OCI-LY1 (cell line): ENCODE data around the gene CFAP73.
A peak's percentile ranks its signal among the peaks of the same experiment; 100 is the strongest.

Source experiments
- H2AFZ ChIP-seq: fragments of 200-600 bp; sonication (generic), shearing (Covaris generic); 2 replicates; pipeline ENCODE4 v1.6.0; 2014; ENCODE audit warnings: antibody characterized with exemption, mild to moderate bottlenecking, low read length
- H3F3A ChIP-seq: fragments of 200-600 bp; sonication (generic), shearing (Covaris generic); 2 replicates; pipeline ENCODE4 v1.6.0; 2014; ENCODE audit warnings: mild to moderate bottlenecking, antibody characterized with exemption, low read length, moderate library complexity; ENCODE audit not compliant: insufficient read depth
- H3K27ac ChIP-seq: fragments of 200-600 bp; sonication (generic); 2 replicates; pipeline ENCODE4 v1.5.1; 2014; ENCODE audit warnings: low read length, mixed run types, mild to moderate bottlenecking, low read depth; ENCODE audit not compliant: poor library complexity, severe bottlenecking
- H3K27me3 ChIP-seq: fragments of 200-600 bp; sonication (generic); 2 replicates; pipeline ENCODE4 v1.6.0; 2014; ENCODE audit warnings: antibody characterized with exemption, mild to moderate bottlenecking, low read length, moderate library complexity; ENCODE audit not compliant: insufficient read depth
- H3K36me3 ChIP-seq: fragments of 200-600 bp; sonication (generic); 2 replicates; pipeline ENCODE4 v1.6.1; 2014; ENCODE audit warnings: mild to moderate bottlenecking, antibody characterized with exemption, low read length, moderate library complexity, mixed read lengths; ENCODE audit not compliant: insufficient read depth
- H3K4me1 ChIP-seq: fragments of 200-600 bp; sonication (generic); 2 replicates; pipeline ENCODE4 v1.5.1; 2014; ENCODE audit warnings: mild to moderate bottlenecking, low read length, moderate library complexity; ENCODE audit not compliant: insufficient read depth, severe bottlenecking
- H3K4me2 ChIP-seq: fragments of 200-600 bp; sonication (generic), shearing (Covaris generic); 2 replicates; pipeline ENCODE4 v1.6.1; 2014; ENCODE audit warnings: low read length
- H3K4me3 ChIP-seq: fragments of 200-600 bp; sonication (generic); 2 replicates; pipeline ENCODE4 v1.5.1; 2014; ENCODE audit warnings: low read length, low read depth, mild to moderate bottlenecking, mixed read lengths; ENCODE audit not compliant: poor library complexity, severe bottlenecking
- H3K79me2 ChIP-seq: fragments of 200-600 bp; shearing (Covaris generic); 2 replicates; pipeline ENCODE4 v1.6.1; 2016; ENCODE audit warnings: mixed run types, low read length, mixed read lengths; ENCODE audit not compliant: insufficient read depth
- H3K9ac ChIP-seq: fragments of 200-600 bp; sonication (generic), shearing (Covaris generic); 2 replicates; pipeline ENCODE4 v1.6.1; 2014; ENCODE audit warnings: mild to moderate bottlenecking, low read length, mixed read lengths
- H3K9me2 ChIP-seq: fragments of 200-600 bp; sonication (generic), shearing (Covaris generic); 2 replicates; pipeline ENCODE4 v1.6.1; 2014; ENCODE audit warnings: low read depth, mild to moderate bottlenecking, low read length, mixed read lengths
- H3K9me3 ChIP-seq: fragments of 200-600 bp; shearing (Covaris generic); 2 replicates; pipeline ENCODE4 v1.6.1; 2014; ENCODE audit warnings: low read length, mixed read lengths
- H4K20me1 ChIP-seq: fragments of 200-600 bp; sonication (generic), shearing (Covaris generic); 2 replicates; pipeline ENCODE4 v1.6.0; 2016; ENCODE audit warnings: mild to moderate bottlenecking, low read length; ENCODE audit not compliant: insufficient read depth
- EZH2 ChIP-seq: fragments of 200-600 bp; sonication (generic), shearing (Covaris generic); IDR thresholded peaks from 2 replicates; pipeline ENCODE4 v1.8.0; 2017; ENCODE audit warnings: borderline replicate concordance, mixed run types, mild to moderate bottlenecking, antibody characterized with exemption, low read length, moderate library complexity, mixed read lengths
- TF ChIP-seq, protein P1 (sequence below): fragments of 200-600 bp; sonication (generic), shearing (Covaris generic); IDR thresholded peaks from 2 replicates; pipeline ENCODE4 v1.5.1; 2017; ENCODE audit warnings: mild to moderate bottlenecking, antibody characterized with exemption, low read length, moderate library complexity, mixed read lengths

The CFAP73 gene

DNA sequence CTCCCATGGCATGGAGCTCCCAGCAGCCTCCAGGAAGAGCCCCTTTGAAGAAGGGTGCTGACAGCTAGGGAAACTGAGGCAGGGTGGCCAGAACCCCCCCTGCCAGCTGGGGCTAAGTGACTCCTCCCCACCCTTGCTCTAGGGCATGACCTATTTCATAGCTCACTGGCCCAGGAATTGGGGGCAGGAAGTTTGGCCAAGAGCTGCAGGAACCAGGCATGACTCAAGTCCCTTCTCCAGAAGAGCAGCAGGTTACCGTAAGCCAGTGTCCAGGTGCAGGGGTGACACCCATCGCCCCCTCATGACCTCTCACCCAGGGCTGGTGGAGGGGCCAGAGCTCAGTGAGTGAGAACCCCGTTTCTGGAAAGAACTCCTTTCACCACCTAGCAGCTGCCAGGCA, 15.9 kb upstream of the CFAP73 start:
- peak overlapping the region; percentile 94 for H3K4me2 ChIP-seq
- H3K27me3 ChIP-seq = no peaks in the 10 kb centered on the region
- H3K4me1 ChIP-seq = peaks cover 77% of the 10 kb centered on the region
- no peaks in the 10 kb centered on the region for H3F3A ChIP-seq
- H3K4me3 ChIP-seq = peak overlapping the region; percentile 93
- no peak overlapping the region for H2AFZ ChIP-seq
- H3K36me3 ChIP-seq = peaks cover 40% of the 10 kb centered on the region; the same call in 1 of the 2 replicates
- H3K9me3 ChIP-seq = no peaks in the 10 kb centered on the region
- H3K79me2 ChIP-seq = peaks cover 43% of the 10 kb centered on the region
- TF ChIP-seq, protein P1, sequence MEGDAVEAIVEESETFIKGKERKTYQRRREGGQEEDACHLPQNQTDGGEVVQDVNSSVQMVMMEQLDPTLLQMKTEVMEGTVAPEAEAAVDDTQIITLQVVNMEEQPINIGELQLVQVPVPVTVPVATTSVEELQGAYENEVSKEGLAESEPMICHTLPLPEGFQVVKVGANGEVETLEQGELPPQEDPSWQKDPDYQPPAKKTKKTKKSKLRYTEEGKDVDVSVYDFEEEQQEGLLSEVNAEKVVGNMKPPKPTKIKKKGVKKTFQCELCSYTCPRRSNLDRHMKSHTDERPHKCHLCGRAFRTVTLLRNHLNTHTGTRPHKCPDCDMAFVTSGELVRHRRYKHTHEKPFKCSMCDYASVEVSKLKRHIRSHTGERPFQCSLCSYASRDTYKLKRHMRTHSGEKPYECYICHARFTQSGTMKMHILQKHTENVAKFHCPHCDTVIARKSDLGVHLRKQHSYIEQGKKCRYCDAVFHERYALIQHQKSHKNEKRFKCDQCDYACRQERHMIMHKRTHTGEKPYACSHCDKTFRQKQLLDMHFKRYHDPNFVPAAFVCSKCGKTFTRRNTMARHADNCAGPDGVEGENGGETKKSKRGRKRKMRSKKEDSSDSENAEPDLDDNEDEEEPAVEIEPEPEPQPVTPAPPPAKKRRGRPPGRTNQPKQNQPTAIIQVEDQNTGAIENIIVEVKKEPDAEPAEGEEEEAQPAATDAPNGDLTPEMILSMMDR = no peak
- no peak for TF ChIP-seq EZH2
- H3K9me2 ChIP-seq = no peaks in the 10 kb centered on the region
- H4K20me1 ChIP-seq = no peaks in the 10 kb centered on the region
- peak overlapping the region; percentile 88 for H3K27ac ChIP-seq
- H3K9ac ChIP-seq = peak overlapping the region; percentile 95

DNA sequence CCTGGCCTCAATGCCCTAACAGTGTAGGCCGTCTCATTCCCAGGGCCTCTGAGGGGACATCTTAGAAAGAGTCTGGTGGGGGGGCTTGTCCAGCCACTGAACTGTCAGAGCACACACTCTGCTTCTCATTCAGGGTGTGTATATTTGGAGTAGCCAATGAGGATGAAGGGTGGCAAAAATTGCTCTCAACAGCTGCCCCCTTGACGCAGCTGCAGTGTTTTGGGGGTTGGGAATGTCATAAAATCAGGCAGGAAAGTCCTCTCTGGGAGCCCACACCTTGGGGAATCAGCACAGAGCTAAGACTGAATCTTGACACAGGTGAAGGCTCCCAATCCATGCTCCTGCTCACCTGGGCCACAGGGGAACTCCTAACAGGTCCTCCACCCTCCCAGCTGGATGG, 15.5 kb upstream of the CFAP73 start:
- peak overlapping the region; percentile 93 for H3K4me3 ChIP-seq
- peak overlapping the region; percentile 95 for H3K9ac ChIP-seq

DNA sequence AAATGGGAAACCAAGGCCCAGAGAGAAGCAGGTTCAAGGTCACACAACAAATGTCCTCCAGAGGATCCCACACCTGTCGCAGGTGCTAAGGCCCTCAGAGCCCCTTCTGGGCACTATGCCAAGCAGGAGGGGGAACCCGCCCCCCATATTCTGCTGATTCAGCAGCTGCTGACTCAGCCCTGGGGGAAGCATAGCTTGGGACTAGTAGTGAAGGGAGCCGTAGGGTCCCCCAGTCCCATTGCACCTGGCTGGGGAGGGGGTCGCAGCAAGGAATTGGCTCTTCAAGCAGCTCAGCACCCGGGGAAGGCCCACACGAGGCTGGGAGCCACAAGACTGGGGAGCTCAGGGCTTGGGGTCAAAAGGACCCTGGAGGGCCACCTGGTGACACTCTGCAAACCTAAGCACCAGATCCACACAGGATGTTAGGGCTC, 15.0 kb upstream of the CFAP73 start:
- Histone ChIP-seq H3K27ac (peak overlapping the region; percentile 88), H3F3A (no peaks in the 10 kb centered on the region), H3K4me2 (peak overlapping the region; percentile 94), H3K9me3 (no peaks in the 10 kb centered on the region), H4K20me1 (no peaks in the 10 kb centered on the region), H2AFZ (no peak overlapping the region), H3K36me3 (peaks cover 33% of the 10 kb centered on the region; the same call in 1 of the 2 replicates), H3K4me3 (peak overlapping the region; percentile 93), H3K4me1 (peaks cover 68% of the 10 kb centered on the region), H3K9me2 (no peaks in the 10 kb centered on the region), H3K79me2 (peaks cover 38% of the 10 kb centered on the region), H3K9ac (peak overlapping the region; percentile 95), H3K27me3 (no peaks in the 10 kb centered on the region)
- no peak for TF ChIP-seq EZH2
- TF ChIP-seq, protein P1 = no peak

More for the DNA sequence above, 15.5 kb upstream of the CFAP73 start:
- Histone ChIP-seq H2AFZ (no peak overlapping the region), H3K4me1 (peaks cover 73% of the 10 kb centered on the region), H3K27ac (peak overlapping the region; percentile 88), H3K79me2 (peaks cover 40% of the 10 kb centered on the region), H3F3A (no peaks in the 10 kb centered on the region), H3K4me2 (peak overlapping the region; percentile 94), H3K9me2 (no peaks in the 10 kb centered on the region), H3K36me3 (peaks cover 36% of the 10 kb centered on the region; the same call in 1 of the 2 replicates), H3K27me3 (no peaks in the 10 kb centered on the region), H3K9me3 (no peaks in the 10 kb centered on the region), H4K20me1 (no peaks in the 10 kb centered on the region)
- TF ChIP-seq, protein P1 = no peak
- TF ChIP-seq EZH2 = no peak
